Urinary bladder (tissue), 4 donors: ENCODE measurements around the gene TACO1. TPM values are rescaled to one million over a fixed set of nuclear protein-coding genes. Genes with fewer than 3 reads are reported as not detected.

Experiments used
- DNase-seq: peaks from one replicate; pipeline ENCODE4 v3.0.0-alpha.2; 2015; ENCODE audit errors: extremely low spot score
- H3K27ac ChIP-seq: one replicate; pipeline ENCODE4 v1.5.1; 2013; ENCODE audit warnings: low read depth, mild to moderate bottlenecking, moderate library complexity
- H3K36me3 ChIP-seq: one replicate; pipeline ENCODE4 v1.6.1; 2013; ENCODE audit warnings: mild to moderate bottlenecking, moderate library complexity; ENCODE audit not compliant: insufficient read depth
- H3K4me1 ChIP-seq: one replicate; pipeline ENCODE4 v1.6.1; 2013; ENCODE audit warnings: mild to moderate bottlenecking, moderate library complexity; ENCODE audit not compliant: insufficient read depth
- H3K4me3 ChIP-seq: one replicate; pipeline ENCODE4 v1.5.1; 2013; ENCODE audit warnings: low read depth, low read length
- WGBS: extraction: QIAGEN DNeasy Blood & Tissue Kit; methylation state at CpG from one replicate; pipeline ENCODE4 v1.1.7; 2013; 5-methylcytosine and 5-hydroxymethylcytosine counted together
- polyA plus RNA-seq: library from polyadenylated mRNA; stranded (reverse); fragments of 200-250 nt; gene quantifications from one replicate; pipeline ENCODE4 v1.2.3, GENCODE V29; 2013
- total RNA-seq: library from RNA; depleted of rRNA; stranded (reverse); fragments of >200 nt; gene quantifications from one replicate; pipeline ENCODE4 v1.2.3, GENCODE V29; 2014
- donor health status: healthy with polysubstance abuse.
- donor health status: healthy.

TACO1 gene
- 6.7 TPM for total RNA-seq
- 18.0 TPM for polyA plus RNA-seq

DNA sequence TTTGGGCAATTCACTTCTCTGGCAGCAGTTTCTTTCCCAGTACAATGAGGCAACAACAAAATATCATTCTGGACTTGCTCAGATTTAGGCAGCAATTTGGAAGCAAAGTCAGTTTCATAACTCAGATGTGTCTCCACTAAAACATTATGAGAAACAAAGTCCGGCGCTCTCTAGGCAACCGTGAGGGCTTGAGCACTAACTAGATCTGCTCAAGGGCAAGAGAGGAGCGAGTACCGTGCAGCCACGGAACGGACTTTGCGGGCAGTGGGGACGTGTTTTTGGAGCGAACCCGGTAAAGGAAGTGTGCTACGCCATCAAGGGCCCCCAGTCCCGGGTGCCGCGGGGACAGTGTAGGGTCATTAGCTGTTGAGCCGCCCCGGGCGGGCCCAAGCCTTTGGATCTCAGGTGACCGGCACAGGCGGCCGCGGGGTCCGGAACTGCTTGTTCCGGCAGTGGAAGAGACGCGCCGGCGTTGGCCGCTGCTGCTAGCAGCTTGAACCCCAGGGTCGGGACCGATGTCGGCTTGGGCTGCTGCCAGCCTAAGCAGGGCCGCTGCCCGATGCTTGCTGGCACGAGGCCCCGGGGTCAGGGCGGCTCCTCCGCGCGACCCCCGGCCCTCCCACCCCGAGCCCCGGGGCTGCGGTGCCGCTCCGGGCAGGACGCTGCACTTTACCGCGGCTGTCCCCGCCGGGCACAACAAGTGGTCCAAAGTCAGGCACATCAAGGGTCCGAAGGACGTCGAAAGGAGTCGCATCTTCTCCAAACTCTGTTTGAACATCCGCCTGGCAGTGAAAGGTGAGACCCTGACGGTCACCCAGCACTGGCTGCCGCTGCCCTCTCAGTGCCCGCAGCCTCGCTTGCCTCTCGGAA is at the start of gene TACO1:
TACO1 (plus strand) TSS at position 327 of the 870 bp plus-strand sequence; CDS start at position 516, 189 bp downstream.
- Histone ChIP-seq H3K4me1 (no peaks in the 10 kb centered on the region), H3K4me3 (peak within 1 kb of the TSS; percentile 97), H3K27ac (peak within 1 kb of the TSS; percentile 91), H3K36me3 (peaks cover 3% of the 10 kb centered on the region)
- WGBS: under 1% methylated on average over 61 of the region's 61 CpGs
- DNase-seq: no peak

DNA sequence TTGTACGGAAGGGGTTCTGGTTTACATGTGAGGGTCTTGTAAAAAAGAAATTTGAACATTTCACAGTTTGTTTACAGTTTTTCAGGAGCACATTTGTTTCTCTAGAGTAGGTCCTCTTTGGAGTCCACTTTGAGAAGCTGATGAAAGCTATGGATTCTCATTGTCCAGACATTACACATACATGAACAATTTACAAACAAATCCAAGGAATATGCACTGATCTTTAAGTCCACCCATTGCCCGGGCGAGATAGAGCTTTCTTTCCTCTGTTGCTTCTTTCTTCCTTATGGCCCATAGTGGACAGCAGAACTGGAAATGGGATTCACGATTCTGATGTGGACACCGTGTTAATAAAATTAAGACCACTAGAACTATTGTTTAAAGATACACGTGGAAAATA is 48.5 kb upstream of the TACO1 start:
- Histone ChIP-seq H3K36me3 (peaks cover 1% of the 10 kb centered on the region), H3K27ac (no peak overlapping the region), H3K4me1 (no peaks in the 10 kb centered on the region), H3K4me3 (peak overlapping the region; percentile 16)
- 36% methylated on average over 6 of the region's 6 CpGs for WGBS
- DNase-seq: no peak

DNA sequence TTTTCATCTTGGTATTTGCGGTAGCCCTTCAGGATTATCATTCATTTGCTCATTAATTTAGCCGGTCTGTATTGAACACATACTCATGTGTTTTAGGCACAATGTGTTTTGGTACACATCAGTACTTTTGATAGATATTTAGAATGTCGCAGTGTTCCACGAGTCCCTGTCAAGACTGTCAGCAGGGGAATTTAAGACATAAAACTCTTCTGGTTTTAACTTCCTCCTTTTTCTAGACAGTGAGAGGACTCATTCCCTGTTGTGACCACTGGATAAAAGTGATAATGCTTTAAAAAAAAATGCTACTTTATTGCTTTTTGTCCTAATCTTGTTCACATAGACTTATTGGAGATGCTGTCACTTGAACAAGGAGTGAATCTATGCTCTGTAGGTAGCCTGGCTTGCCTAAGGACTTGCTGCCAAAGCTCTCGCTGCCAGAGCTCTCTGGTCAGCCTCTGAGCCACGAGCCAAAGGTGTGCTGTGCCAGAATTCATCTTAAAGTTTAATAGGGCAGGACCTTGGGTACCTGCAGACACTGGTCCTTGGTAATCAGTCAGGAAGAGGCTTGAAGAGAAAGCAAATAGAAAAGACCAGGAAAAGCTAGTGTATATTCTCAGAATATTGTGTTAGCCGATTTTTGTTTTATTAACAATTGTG is 45.1 kb upstream of the TACO1 start:
- Histone ChIP-seq H3K4me1 (no peaks in the 10 kb centered on the region), H3K27ac (no peak overlapping the region), H3K4me3 (no peak overlapping the region), H3K36me3 (peaks cover 1% of the 10 kb centered on the region)
- DNase-seq: no peak
- 79% methylated on average over 7 of the region's 7 CpGs for WGBS

DNA sequence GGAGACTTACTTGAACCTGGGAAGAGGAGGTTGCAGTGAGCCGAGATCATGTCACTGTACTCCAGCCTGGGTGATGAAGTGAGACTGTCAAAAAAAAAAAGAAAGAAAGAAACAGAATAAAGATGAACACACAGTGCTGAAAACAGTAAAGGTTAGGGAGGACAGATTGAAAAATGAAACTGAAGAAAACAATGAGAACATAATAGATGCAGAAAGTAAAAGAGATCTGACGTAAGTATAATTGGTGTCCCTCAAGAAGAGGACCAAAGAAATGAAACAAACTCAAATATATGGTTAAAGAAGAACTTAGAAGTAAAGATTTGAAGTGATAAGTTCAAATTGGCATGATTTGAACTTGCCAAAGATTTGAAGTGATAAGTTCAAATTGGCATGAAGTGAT is 43.3 kb upstream of the TACO1 start:
- WGBS: 98% methylated on average over 2 of the region's 2 CpGs
- no peaks in the 10 kb centered on the region for H3K4me1 ChIP-seq

DNA sequence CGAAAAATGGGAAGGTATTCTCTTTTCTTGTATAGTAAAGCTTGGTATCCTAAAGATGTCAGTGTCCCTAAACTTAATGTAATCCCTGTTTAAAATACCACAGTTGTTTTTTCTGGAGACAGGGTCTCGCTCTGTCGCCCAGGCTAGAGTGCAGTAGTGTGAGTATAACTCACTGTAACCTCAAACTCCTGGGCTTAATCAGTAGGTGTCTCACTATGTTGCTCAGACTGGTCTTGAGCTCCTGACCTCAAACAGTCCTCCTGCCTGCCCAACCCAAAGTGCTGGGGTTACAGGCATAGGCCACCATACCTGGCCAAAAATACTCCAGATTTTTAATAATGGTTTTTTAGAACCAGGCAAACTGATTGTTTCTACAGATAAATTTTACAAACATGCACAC is 42.3 kb upstream of the TACO1 start:
- Histone ChIP-seq H3K4me1 (no peaks in the 10 kb centered on the region), H3K4me3 (no peak overlapping the region), H3K27ac (no peak overlapping the region), H3K36me3 (peaks cover 1% of the 10 kb centered on the region)
- no peak for DNase-seq
- WGBS: 76% methylated on average over 3 of the region's 3 CpGs

More for the DNA sequence above, 43.3 kb upstream of the TACO1 start:
- H3K36me3 ChIP-seq: peaks cover 1% of the 10 kb centered on the region
- no peak for DNase-seq
- no peak overlapping the region for H3K27ac ChIP-seq
- no peak overlapping the region for H3K4me3 ChIP-seq

DNA sequence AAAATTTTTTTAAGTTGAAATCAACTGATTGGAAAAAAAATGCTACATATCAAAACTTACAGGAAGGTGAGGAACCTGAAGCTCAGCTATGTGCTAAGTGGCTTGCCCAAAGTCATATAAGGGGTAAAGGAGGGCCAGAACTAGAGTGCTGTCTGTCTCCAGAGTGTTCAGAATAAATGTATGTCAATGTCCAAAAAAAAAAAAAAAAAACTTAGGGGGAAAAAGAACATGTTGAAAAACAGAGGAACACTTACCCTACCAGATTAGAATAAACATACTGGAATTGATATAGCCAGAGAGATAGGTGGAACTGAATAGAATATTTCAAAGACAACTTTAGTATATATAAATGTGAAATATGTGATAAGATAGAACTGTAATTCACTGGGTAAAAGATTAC is 38.9 kb upstream of the TACO1 start:
- DNase-seq: no peak
- H3K27ac ChIP-seq: no peak overlapping the region
- no peaks in the 10 kb centered on the region for H3K36me3 ChIP-seq
- no peak overlapping the region for H3K4me3 ChIP-seq
- H3K4me1 ChIP-seq: no peaks in the 10 kb centered on the region

DNA sequence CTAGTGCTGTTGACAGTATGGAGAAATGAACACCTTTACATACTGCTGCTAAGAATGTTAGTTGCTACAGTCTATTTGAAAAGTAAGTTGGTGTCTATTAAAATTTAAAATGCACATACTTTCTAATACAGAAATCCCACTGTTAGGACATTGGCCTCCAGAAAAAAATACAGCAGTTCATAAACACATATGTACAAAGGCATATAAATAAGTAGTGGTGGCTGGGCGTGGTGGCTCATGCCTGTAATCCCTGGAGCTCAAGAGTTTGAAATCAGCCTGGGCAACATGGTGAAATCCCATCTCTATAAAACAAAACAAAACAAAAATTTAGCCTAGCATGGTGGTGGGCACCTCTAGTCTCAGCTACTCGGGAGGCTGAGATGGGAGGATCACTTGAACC is 37.4 kb upstream of the TACO1 start:
- Histone ChIP-seq H3K4me3 (no peak overlapping the region), H3K27ac (no peak overlapping the region), H3K4me1 (no peaks in the 10 kb centered on the region), H3K36me3 (no peaks in the 10 kb centered on the region)
- no peak for DNase-seq
- 95% methylated on average over 2 of the region's 2 CpGs for WGBS

DNA sequence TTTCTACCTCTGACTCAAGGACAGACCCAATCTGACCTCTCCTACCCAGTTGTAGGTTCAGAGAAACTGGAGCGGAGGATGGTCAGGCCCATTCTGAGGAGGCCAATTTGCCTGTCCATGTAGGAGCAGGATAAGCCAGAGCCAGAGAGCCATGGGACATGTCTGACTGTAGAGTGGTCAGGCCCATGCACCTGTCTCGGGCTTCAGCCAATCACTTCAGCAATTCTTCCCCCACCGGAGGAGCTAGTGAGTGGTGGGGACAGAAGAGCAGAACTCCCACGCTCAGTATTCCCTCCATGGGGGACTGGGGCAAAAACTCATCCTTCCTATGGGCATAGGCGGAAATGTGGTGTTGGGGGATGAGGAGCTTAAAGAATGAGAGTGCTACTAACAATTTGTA is 36.1 kb upstream of the TACO1 start:
- Histone ChIP-seq H3K4me3 (no peak overlapping the region), H3K36me3 (no peaks in the 10 kb centered on the region), H3K27ac (no peak overlapping the region), H3K4me1 (no peaks in the 10 kb centered on the region)
- DNase-seq: no peak
- 97% methylated on average over 5 of the region's 5 CpGs for WGBS

DNA sequence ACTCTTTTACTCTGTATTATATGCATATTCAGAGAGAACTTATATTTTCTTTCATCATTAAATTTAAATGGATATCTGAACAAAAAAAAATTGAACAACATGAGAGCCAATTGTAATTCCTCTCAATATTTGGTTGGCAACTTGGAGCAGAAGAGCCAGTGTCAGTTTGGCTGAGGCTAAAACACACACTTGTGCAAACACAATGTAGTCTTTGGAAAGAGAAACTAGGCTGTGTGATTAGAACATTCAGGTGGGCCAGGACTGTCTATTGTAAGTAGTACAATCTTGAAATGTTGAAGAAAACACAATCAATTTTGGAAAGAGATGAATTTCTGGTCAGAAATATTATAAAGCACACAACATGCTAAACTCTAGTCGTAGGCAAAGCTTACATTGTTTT is 33.5 kb upstream of the TACO1 start:
- Histone ChIP-seq H3K27ac (no peak overlapping the region), H3K4me3 (no peak overlapping the region), H3K36me3 (no peaks in the 10 kb centered on the region), H3K4me1 (no peaks in the 10 kb centered on the region)
- DNase-seq: no peak
- whole genome bisulfite sequencing: 95% methylated on average over 1 of the region's 1 CpG

DNA sequence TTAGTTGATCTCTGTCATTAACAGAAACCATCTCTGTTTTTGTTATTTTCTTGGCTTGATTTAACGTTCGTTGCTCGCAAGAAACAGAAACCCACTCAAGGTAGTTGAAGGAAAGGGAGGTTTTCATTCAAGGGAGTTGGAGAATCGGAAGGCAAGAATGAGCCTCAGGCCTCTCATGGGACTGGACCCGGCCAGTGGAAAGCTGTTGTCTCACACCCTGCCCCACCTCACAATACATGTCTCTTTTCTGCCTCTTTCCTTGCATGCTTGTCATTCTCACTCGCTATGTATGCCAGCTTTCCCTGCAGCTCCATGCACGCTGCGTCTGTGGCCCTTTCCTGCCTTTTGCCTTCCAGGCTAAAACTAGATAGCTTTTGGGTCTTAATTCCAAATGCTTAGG is 32.1 kb upstream of the TACO1 start:
- Histone ChIP-seq H3K27ac (no peak overlapping the region), H3K4me1 (no peaks in the 10 kb centered on the region), H3K36me3 (no peaks in the 10 kb centered on the region), H3K4me3 (no peak overlapping the region)
- no peak for DNase-seq
- WGBS: 80% methylated on average over 8 of the region's 8 CpGs

DNA sequence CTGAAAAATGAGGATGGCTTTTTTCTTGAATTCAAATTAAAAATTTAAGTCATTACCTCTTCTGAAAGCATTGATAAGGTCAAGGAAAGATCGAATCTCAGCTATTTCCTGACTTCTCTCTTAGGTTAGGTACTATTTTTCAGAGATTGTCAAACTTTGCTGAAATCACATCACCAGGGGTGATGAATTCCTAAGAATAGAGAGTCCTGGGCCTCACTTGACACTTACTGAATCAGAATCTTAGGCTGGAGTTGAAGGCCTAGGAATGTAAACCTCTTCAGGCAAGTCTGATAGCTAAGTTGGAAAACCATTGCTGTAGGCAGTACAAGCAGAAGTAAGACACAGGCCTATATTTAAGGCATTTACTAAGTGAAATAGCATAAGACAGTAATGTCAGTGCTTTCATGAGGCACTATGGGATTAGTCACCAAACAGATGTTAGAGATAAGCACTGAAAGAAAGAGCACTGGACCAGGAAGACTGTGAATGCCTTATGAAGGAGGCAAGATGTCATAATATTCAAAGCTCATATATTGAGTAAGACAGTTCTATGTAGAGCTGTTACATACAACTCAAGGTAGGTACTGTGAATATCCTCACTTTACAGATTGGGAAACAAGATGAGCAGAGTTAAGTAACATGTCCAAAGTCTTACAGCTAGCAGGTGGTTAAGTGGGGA is 28.9 kb upstream of the TACO1 start:
- Histone ChIP-seq H3K36me3 (no peaks in the 10 kb centered on the region), H3K4me3 (no peak overlapping the region), H3K27ac (no peak overlapping the region), H3K4me1 (no peaks in the 10 kb centered on the region)
- DNase-seq: no peak
- 91% methylated on average over 1 of the region's 1 CpG for WGBS

DNA sequence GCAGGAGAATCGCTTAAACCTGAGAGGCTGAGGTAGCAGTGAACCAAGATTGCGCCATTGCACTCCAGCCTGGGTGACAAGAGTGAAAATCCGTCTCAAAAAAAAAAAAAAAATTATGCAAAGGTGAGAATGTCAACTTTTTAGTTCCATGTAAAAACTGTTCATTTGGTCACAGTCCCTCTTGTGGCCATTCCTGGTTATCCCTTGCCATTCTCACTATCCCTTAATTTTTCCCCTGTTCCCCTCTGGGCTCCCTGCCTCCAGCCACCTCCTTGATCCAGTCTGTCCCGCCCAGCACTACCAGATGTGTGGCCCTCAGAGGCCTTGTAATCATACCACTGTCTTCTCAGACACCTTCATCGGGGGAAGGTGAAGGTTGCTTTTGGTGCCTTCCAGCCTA is 27.1 kb upstream of the TACO1 start:
- no peaks in the 10 kb centered on the region for H3K4me1 ChIP-seq
- H3K27ac ChIP-seq: no peak overlapping the region
- no peak overlapping the region for H3K4me3 ChIP-seq
- no peak for DNase-seq
- WGBS: 87% methylated on average over 5 of the region's 5 CpGs
- no peaks in the 10 kb centered on the region for H3K36me3 ChIP-seq

DNA sequence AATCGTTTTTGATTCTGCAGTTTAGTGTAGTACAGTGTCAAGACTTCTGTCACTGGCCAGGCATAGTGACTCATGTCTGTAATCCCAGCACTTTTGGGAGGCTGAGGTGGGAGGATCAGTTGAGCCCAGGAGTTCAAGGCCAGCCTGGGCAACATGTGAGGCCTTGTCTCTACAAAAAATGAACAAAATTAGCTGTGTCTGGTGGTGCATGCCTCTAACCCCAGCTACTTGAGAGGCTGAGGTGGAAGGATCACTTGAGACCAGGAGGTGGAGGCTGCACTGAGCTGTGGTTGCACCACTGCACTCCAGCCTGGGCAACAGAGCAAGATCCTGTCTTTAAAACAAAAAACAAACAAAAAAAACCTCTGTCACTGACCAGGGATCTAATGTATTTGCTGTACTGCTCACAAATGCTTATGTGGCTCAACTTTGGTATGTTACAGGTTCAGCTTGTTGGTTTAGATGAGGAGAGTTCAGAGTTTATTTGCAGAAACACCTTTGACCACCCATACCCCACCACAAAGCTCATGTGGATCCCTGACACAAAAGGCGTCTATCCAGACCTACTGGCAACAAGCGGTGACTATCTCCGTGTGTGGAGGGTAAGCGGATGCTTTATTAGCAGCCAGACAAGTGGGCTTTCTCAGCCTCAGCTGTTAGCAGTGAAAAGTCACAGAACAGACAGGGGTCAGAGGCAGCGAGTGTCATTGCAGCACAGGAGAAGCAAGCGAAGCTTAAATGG is 22.5 kb upstream of the TACO1 start:
- WGBS: 81% methylated on average over 7 of the region's 7 CpGs
- no peak for DNase-seq
- Histone ChIP-seq H3K4me3 (no peak overlapping the region), H3K36me3 (no peaks in the 10 kb centered on the region), H3K4me1 (no peaks in the 10 kb centered on the region), H3K27ac (no peak overlapping the region)
